K562 (cell line): ENCODE measurements around the gene PSMB2. TPM values are rescaled to one million over a fixed set of nuclear protein-coding genes. Genes with fewer than 3 reads are reported as not detected.
A peak's percentile ranks its signal among the peaks of the same experiment; 100 is the strongest.

Experiments used
- AFF1 ChIP-seq, 2 experiments: fragments of 450-650 bp; IDR thresholded peaks; 2 replicates each; pipeline ENCODE4 v1.6.1; 2018; ENCODE audit warnings: mild to moderate bottlenecking in 2 of 2, low read depth in 1 of 2; ENCODE audit not compliant: partially characterized antibody in 2 of 2
- ASH1L ChIP-seq: fragments of 450-650 bp; IDR thresholded peaks from 2 replicates; pipeline ENCODE4 v1.6.1; 2018; ENCODE audit warnings: borderline replicate concordance, mild to moderate bottlenecking, low read depth; ENCODE audit not compliant: partially characterized antibody
- BRD4 ChIP-seq: fragments of 200-600 bp; sonication (generic); IDR thresholded peaks from 2 replicates; pipeline ENCODE4 v1.6.1; 2017; ENCODE audit warnings: inconsistent platforms
- E2F3 ChIP-seq: fragments of 250-450 bp; sonication (Bioruptor Pico); IDR thresholded peaks from 2 replicates; pipeline ENCODE4 v1.4.0; 2020; ENCODE audit warnings: mild to moderate bottlenecking
- E4F1 ChIP-seq: fragments of 250-450 bp; sonication (Bioruptor Pico); IDR thresholded peaks from 2 replicates; pipeline ENCODE4 v1.5.0; 2021; ENCODE audit warnings: mild to moderate bottlenecking, borderline replicate concordance
- ERF ChIP-seq: fragments of 450-650 bp; formaldehyde crosslinking; IDR thresholded peaks from 2 replicates; pipeline ENCODE4 v1.4.0; 2020; ENCODE audit warnings: mild to moderate bottlenecking, mixed read lengths
- FOXJ3 ChIP-seq: sonication (generic); formaldehyde crosslinking; IDR thresholded peaks from 2 replicates; pipeline ENCODE4 v1.4.0; 2020; ENCODE audit warnings: mild to moderate bottlenecking, missing genetic modification reagents
- JUNB ChIP-seq: fragments of 450-650 bp; formaldehyde crosslinking; conservative IDR thresholded peaks from 2 replicates; pipeline ENCODE4 v1.4.0; 2020; ENCODE audit warnings: mild to moderate bottlenecking
- MAFF ChIP-seq: IDR thresholded peaks from 2 replicates; pipeline ENCODE4 v1.6.1; 2012; ENCODE audit warnings: low read length, improper control_type of control experiment
- MAFG ChIP-seq: fragments of 450-650 bp; conservative IDR thresholded peaks from 2 replicates; pipeline ENCODE4 v1.6.1; 2016; ENCODE audit warnings: missing genetic modification characterization, missing compliant biosample characterization
- NFIX ChIP-seq: fragments of 250-450 bp; sonication (Bioruptor Pico); IDR thresholded peaks from 2 replicates; pipeline ENCODE4 v1.4.0; 2020; ENCODE audit warnings: low read depth, mild to moderate bottlenecking, moderate library complexity
- NR2F6 ChIP-seq: fragments of 450-650 bp; formaldehyde crosslinking; IDR thresholded peaks from 2 replicates; pipeline ENCODE4 v1.4.0; 2020; ENCODE audit warnings: mild to moderate bottlenecking
- PHF21A ChIP-seq: fragments of 450-650 bp; IDR thresholded peaks from 2 replicates; pipeline ENCODE4 v1.6.1; 2017; ENCODE audit warnings: low read depth, borderline replicate concordance
- POLR2A ChIP-seq: fragments of 450-650 bp; conservative IDR thresholded peaks from 2 replicates; pipeline ENCODE4 v1.6.1; 2016
- SIN3B ChIP-seq: fragments of 450-650 bp; IDR thresholded peaks from 2 replicates; pipeline ENCODE4 v1.6.1; 2017; ENCODE audit warnings: low read depth, mild to moderate bottlenecking, moderate library complexity
- SRF ChIP-seq, 2 experiments: fragments of 250-450, 450-650 bp in 1 of 2; sonication (Bioruptor Pico) in 1 of 2; sonication (generic) in 1 of 2; formaldehyde crosslinking; IDR thresholded peaks; 2 replicates each; pipeline versions ENCODE4 v1.5.0 to v1.5.1; 2020 to 2022; ENCODE audit warnings: mild to moderate bottlenecking in 1 of 2, missing genetic modification reagents in 1 of 2
- TFE3 ChIP-seq: fragments of 450-650 bp; formaldehyde crosslinking; IDR thresholded peaks from 2 replicates; pipeline ENCODE4 v1.4.0; 2020; ENCODE audit warnings: mild to moderate bottlenecking, mixed read lengths
- TRIM24 ChIP-seq, 2 experiments: fragments of 450-650 bp; IDR thresholded peaks; 2 replicates each; pipeline ENCODE4 v1.6.1; 2016
- ZNF224 ChIP-seq: sonication (generic); formaldehyde crosslinking; IDR thresholded peaks from 2 replicates; pipeline ENCODE4 v1.8.0; 2022; ENCODE audit warnings: mild to moderate bottlenecking, missing genetic modification reagents
- ZNF263 ChIP-seq: sonication (generic); formaldehyde crosslinking; IDR thresholded peaks from 2 replicates; pipeline ENCODE4 v1.8.0; 2022; ENCODE audit warnings: mild to moderate bottlenecking, missing genetic modification reagents, borderline replicate concordance
- ZNF384 ChIP-seq: IDR thresholded peaks from 2 replicates; pipeline ENCODE4 v1.6.1; 2012; ENCODE audit warnings: low read depth, low read length, improper control_type of control experiment
- ZNF445 ChIP-seq: fragments of 250-450 bp; sonication (Bioruptor Pico); IDR thresholded peaks from 2 replicates; pipeline ENCODE4 v1.4.0; 2020; ENCODE audit warnings: low read depth, mild to moderate bottlenecking, moderate library complexity
- polyA plus RNA-seq, 8 experiments: library from polyadenylated mRNA; depleted of rRNA in 4 of 8; stranded (reverse) in 5 of 8; unstranded in 3 of 8; fragments of >200 nt; fragmentation: Nextera tagmentation in 2 of 8; fragmentation: Illumina TruSeq in 1 of 8; extraction: Ambion mirVana in 2 of 8; extraction: Trizol in 1 of 8; gene quantifications; 2 replicates each; pipeline versions ENCODE4 v1.2.1 to v1.2.3, GENCODE V29; 2011 to 2014; ENCODE audit warnings: inconsistent platforms in 1 of 8, missing spikeins in 1 of 8
- total RNA-seq, 7 experiments: library from RNA; depleted of rRNA in 6 of 7; stranded (reverse); fragments of >200 nt in 6 of 7; fragmentation: Illumina TruSeq in 2 of 7; extraction: Trizol in 2 of 7; gene quantifications; 2 replicates each; pipeline versions ENCODE4 v1.2.1 to v1.2.3, GENCODE V29; 2011 to 2021; ENCODE audit warnings: low replicate concordance in 1 of 7

Gene PSMB2
- total and polyA plus RNA-seq, 9 of the 15 experiments (the other 6 are each of a cell fraction or from before 2014, with no cell fraction given), result 71.7 to 543 (median 165) TPM

GRCh38 chr1:35557611-35558373, 83.5 kb downstream of the PSMB2 start, which contains the start of gene NCDN (continued):
- TF ChIP-seq AFF1 (IDR thresholded peaks at IDR 0.05; ENCODE audit: low read depth in 1 of 2, partially characterized antibody in 2 of 2), result peak in 1 of 2 experiments; percentile 51
- peak; percentile 63; the same call in 1 of the 2 replicates for TF ChIP-seq SIN3B
- no peak for TF ChIP-seq SRF (CRISPR knock-in tag; IDR thresholded peaks at IDR 0.05)
- TF ChIP-seq JUNB, result no peak
- no peak for TF ChIP-seq PHF21A
- TF ChIP-seq E2F3 (CRISPR knock-in tag), result 0 out of 2 replicates have a peak, but pooled peaks have one; percentile 33
- TF ChIP-seq POLR2A, result peak; percentile 78; the same call in 1 of the 2 replicates
- TF ChIP-seq MAFF, result no peak
- TF ChIP-seq ZNF224 (CRISPR knock-in tag), result no peak
- TF ChIP-seq NFIX (CRISPR knock-in tag), result no peak
- TF ChIP-seq ZNF445 (CRISPR knock-in tag), result no peak
- 0 out of 2 replicates have a peak, but pooled peaks have one; percentile 29 for TF ChIP-seq ERF (CRISPR knock-in tag)
- TF ChIP-seq MAFG (tag), result 0 out of 2 replicates have a peak, but pooled peaks have one; percentile 11
- peak; percentile 78; the same call in 1 of the 2 replicates for TF ChIP-seq BRD4
- TF ChIP-seq TRIM24 (IDR thresholded peaks at IDR 0.05), result peak; percentile 10 to 36; a peak in 1 of 4 replicates
- no peak for TF ChIP-seq FOXJ3
- peak; percentile 100 for TF ChIP-seq ASH1L
- no peak for TF ChIP-seq NR2F6
- TF ChIP-seq TFE3 (CRISPR knock-in tag), result no peak
- no peak for TF ChIP-seq ZNF384
- no peak for TF ChIP-seq E4F1 (CRISPR knock-in tag)
- TF ChIP-seq ZNF263, result peak; percentile 73
